DMS79 treated with DMSO at 0.1 percent for 48 hours (cell line): ENCODE data around the gene SYNGR3.
"Not testable (repeated sequence)": the region's sequence is repeated elsewhere in the genome, so short reads cannot be mapped to it uniquely, and the experiment has no call there.

Experiments
- DNase-seq: peaks from one replicate; lab custom pipeline; 2025; lab: John Stamatoyannopoulos, UW

Gene SYNGR3, protein sequence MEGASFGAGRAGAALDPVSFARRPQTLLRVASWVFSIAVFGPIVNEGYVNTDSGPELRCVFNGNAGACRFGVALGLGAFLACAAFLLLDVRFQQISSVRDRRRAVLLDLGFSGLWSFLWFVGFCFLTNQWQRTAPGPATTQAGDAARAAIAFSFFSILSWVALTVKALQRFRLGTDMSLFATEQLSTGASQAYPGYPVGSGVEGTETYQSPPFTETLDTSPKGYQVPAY

DNA sequence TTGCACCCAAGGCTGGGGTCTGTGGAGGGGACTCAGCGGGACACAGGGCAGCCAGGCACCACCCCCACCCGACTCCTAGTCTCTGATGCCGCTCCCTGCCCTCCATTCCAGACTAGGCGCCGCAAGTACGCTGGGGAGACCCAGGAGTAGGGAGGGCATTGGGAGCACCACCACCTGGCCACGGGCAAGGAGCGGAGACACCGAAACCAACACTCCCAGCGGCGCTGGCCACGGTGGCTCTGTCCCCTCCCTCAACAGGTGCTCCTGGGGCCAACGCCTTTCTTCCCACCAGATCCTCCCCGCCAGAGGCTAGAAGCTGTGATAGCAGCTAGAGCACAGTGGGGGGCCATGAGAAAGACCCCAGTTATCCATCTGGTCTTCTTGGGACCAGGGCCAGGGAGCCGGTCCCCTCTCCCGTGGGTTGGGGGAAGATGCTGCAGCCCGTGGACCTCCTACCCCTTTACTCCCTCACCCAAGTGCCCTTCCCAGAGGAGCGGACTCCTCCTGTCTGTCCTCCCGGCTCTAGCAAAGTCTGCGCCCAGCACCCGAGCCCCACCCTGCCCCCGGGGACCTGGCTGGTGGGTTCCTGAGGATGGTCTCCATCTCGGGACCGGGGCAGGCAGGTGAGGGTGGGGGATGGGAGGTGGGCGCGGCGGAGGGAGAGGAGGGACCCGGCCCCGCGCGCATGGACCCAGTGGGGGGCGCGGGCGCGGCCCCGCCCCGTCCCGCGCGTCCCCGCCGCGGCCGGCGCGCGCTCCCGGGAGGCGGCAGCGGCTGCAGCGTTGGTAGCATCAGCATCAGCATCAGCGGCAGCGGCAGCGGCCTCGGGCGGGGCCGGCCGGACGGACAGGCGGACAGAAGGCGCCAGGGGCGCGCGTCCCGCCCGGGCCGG, at the start of gene SYNGR3:
TSS of gene SYNGR3 (plus strand) at position 762 of the 892 bp plus-strand sequence. CDS start 133 bp downstream, outside the sequence.
- peak; percentile 33 for DNase-seq

DNA sequence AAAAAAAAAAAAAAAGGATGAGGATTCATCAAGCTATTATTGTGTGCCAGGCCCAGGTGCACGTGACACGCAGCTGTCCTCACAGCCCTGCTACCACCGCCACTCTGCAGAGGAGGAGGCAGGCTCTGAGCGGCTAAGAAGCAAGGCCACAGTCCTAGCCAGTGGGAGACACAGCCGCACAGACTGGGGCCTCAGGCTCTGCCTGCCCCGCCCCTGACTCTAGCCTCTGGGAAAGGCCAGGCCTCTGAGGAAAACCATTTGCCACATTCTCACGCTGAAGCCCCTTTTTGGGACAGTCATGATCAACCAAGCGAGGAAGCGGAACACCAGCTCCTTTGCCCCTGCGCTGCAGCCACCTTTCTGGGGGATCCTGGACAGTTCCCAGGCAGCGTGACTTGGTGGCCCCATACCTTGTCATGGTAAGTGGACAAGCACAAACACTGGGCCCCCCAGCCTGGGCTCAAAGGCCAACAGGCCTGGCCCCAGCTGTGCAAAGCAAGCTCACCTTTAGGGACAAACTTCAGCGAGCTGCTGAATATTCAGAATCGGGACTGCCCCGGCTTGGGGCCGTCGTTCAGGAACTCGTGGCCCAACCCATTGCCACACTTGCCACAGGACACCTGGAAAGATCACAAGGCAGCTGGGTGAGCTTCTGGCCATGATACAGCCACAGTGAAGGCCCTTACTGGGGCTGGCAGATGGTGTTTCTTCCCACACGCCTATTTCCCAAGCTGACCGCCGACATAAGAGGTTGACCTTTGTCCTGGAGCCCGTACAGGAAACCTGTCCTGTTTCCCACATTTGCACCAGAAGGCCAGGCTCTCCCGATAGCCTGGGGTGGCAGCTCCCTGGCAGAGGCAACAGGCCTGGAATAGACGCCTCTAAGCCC, 49.3 kb upstream of the SYNGR3 start:
- no peak for DNase-seq

- DNase-seq: no peak
Observed at GRCh38 chr16:1941162-1942046, 48.4 kb upstream of the SYNGR3 start.

DNA sequence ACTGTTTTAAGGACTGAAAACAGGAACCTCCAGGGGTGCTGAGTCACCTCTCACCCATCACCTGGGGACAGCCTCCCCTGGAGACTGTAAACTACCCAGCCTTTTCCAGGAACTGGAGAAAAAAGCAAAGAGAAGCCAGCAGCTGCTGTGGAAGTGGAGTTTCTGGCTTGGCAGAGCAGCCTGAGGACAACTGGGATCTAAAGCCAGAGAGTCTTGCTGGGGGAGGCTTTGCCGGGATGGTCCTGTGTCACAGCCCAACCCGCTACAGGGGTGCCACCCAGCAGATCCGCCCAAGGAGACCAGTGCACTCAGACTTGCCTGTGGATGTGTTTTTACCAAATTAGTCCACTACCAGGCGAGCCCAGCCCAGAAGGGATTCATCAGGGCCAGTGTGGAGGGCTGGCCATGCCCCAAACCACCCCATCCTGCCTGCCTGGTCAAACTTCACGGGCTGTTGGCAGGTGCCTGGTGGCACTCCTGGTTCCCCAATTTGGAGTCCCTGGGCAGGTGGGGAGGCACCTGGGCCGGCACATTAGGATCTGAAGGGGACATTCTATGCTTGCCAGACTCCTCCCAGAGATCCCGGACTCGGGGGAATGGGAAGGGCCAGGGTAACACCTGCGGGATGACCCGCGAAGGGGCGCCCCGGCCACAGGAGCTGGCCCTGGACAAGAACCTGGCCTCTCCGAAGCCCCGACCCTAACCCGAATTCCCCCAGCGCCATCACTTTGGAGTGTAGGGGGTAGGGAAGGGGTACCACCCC, 47.5 kb upstream of the SYNGR3 start:
- no peak for DNase-seq

- peak; percentile 84 for DNase-seq
Observed at GRCh38 chr16:1942810-1943726, 46.7 kb upstream of the SYNGR3 start, which contains the start of gene MSRB1. Gene MSRB1, minus strand, starts transcription at chr16:1943199. Its CDS starts 43 bp downstream, at chr16:1943156.

DNA sequence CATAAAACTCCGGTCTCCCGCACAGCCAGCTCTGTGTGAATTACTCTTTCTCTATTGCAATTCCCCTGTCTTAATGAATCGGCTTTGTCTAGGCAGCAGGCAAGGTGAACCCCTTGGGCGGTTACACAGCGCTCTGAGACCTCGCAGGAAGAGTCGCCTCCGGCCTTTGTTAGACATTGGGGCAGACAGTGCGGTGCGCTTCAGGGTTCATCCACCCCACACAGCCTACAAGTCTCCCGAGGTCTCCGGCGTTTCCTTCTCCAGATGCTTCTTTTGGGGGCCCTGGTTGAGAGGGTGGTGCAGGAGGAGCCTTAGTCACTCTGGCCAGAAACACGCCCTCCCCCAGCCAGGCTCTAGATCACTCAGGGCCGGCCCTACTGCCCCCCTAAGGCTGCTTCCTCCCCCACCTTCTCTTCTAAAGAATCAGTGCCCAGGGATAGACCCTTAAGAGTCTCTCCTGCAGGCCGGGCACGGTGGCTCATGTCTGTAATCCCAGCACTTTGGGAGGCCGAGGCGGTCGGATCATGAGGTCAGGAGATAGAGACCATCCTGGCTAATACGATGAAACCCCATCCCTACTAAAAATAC, 45.1 kb upstream of the SYNGR3 start:
- DNase-seq: no peak

DNA sequence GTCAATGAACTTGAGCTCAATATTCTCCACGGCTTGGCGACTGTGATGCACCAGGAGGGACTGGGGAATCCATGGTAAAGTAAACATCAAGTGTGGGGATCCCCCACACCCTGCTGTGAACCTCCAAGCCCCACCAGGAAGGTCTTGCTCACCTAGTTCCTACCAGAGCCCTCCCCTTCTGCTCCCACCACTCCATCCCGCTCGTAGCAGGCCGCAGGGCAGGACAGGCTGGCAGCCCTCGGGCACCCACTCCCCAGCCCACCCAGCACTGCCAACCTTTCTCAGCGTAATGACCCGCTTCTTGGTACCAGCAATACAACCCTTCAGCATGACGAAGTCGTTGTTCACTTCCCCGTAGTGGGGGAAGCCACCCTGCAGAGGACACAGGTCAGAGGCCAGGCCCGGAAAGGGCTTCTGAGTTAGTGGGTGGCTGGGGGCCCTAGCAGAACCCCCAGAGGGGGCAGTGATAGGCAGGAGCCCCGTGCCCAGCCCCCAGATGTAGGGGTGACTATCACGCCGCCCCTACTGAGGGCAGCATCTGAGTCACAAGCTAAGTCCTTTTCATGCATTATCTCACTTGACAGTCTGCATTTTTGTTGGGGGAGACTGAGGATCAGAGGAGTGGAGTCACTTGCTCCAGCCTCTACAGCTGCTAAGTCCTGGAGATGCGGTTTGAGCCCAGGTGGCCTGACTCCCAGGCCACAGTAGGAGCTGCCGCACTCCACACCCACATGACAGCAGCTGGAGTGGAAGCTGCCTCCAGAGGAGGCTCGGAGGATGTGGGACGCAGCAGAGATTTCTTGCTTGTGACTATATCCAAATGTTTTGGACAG, 44.0 kb upstream of the SYNGR3 start:
- no peak for DNase-seq

DNA sequence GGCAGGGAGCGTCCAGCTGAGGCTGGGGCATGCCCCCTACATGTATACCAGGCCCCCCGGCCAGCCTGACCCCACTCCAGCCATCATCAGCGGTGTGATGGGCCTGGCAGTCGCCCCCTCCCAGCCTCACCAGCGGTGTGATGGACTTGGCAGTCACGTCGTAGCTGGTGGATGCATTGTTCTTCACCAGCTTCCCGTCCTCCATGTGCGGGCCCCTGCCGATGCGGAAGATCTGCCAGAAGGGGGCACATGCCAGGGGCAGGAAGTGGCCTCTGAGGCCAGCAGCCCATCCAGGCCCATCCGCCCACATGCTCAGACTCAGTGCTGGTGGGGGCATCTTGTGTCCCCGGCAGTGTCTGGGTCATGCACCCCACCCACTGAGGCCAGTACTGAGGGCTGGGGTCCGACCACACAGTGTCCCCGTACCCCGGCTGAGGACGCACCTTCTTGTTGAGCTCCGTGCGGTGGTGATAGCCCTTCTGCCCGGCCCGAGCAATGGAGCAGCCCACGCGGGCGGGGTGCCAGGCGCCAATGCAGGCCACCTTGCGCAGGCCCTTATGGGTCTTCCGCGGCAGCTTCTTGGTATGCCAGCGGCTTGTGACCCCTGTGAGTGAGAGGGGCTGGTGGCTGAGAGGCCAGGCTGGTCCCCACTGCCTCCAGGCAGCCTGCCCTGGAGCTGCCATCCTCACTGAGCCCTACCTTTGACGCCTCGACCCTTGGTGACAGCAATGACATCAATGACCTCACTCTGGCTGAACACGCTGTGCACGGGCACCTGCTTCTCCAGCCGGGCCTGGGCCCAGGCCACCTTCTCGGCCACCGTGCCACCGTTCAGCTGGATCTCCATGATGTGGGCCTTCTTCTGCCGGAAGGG, 43.0 kb upstream of the SYNGR3 start:
- no peak for DNase-seq

DNA sequence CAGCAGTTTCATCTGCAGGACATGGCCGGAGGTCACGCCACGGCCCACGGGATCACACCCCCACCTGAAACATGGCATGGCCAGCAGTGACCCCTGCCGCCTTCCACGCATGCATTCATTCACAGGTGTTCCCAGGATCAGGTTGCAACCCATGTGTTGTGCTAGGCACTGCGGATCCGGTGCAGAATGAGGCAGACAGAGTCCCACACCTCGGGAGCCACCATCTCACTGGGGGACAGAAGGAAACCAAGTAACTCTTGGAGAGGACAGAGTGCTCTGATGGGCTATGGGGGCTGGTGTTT, 42.5 kb upstream of the SYNGR3 start:
- DNase-seq: no peak

DNA sequence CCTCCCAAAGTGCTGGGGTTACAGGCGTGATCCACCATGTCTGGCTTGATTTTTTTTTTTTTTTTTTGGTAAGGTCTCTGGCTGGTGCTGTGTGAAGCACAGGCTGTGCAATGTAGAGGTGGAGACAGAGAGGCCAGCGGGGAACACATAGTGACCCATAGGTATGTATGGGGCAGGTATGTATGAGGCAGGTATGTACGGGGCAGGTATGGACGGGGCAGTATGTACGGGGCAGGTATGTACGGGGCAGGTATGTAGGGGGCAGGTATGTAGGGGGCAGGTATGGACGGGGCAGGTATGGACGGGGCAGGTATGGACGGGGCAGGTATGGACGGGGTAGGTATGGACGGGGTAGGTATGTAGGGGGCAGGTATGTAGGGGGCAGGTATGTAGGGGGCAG, 40.3 kb upstream of the SYNGR3 start:
- DNase-seq: no peak

GRCh38 chr16:1950047-1950446, 39.7 kb upstream of the SYNGR3 start:
- no peak for DNase-seq

- DNase-seq: no peak
Observed at GRCh38 chr16:1950559-1950958, 39.2 kb upstream of the SYNGR3 start.

- no peak for DNase-seq
Observed at GRCh38 chr16:1953734-1954133, 36.0 kb upstream of the SYNGR3 start.

GRCh38 chr16:1957434-1958142, 32.2 kb upstream of the SYNGR3 start:
- DNase-seq: not testable (repeated sequence)

DNA sequence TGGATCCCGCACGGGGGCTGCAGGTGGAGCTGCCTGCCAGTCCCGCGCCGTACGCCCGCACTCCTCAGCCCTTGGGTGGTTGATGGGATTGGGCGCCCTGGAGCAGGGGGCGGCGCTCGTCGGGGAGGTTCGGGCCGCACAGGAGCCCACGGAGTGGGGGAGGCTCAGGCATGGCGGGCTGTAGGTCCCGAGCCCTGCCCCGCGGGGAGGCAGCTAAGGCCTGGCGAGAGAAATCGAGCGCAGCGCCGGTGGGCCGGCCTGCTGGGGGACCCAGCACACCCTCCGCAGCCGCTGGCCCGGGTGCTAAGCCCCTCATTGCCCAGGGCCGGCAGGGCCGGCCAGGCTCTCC, 31.7 kb upstream of the SYNGR3 start:
- not testable (repeated sequence) for DNase-seq

- no peak for DNase-seq
Observed at GRCh38 chr16:1958715-1959268, 31.0 kb upstream of the SYNGR3 start.
